Midbrain (tissue), 1 donor: ENCODE results near the gene MSX1.

Source experiments
- DNase-seq: peaks from one replicate; lab custom pipeline; 2025; lab: John Stamatoyannopoulos, UW

The MSX1 gene

DNA sequence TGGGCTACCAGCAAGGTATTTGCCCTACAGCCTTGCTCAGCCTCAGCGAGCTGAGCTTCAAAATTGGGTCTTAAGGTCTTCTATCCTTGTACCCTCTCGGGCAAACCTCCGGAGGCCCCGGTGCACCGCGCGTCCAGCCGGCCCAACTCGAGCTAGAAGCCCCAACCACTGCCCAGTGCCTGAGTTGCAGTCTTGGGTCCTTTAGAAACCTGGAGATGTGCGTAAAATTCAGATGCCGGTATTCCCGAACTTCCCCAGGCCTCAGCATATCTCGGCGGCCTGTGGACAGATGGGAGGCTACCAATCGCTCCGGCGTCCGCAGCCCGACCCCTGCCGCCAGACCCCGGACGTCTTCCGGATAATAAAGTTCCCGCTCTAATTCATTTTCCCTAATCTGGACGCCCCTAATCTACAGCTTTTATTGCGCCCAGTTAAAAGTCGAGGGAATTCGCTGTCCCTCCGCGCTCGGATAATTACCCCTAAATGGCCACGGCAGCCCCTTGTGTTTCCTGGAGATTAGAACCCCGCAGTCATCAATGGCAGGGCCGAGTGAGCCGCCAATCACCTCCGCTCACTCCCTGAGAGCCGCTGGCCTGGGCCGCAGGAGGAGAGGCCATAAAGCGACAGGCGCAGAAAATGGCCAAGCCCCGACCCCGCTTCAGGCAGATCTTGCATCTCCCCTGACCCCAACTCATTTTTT lies 1.5 kb upstream of the MSX1 start:
- no peak for DNase-seq

DNA sequence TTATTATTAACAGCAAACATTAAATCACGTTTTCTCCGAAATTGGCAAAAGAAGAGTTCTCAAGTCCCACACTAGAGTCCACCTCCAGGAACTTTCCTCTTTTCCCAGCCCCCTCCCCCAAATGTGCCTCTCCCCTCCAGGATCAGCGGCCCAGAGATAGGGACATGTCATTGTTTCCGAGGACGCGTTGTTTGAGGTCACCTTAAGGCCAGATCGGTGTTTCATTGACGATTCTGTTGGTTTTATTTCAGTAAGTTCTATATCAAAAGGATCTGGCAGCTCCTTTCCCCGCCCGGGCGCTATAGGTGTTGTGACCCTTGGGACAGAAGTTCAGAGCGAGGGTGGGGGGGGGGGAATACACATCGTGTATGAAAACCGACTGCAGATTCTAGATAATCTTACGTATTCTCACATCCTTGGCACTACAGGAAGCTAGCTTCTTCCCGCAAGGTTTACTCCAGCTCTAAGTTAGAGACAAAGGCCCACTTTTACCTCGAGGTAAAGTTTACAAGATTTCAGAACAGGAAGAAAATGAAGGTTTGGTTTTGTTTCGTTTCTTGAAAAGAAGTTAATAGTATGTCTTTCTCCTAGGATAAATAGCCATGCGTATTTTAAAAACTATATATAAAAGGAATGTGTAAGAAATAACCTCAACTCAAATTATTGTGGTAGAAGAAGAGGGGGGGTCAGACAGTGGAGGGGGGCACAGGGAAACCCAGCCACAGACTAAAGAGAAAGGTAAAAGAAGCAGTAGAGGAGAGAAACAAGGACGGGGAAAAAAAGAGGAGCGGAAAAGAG lies 739 bp upstream of the MSX1 start:
- DNase-seq, result no peak

DNA sequence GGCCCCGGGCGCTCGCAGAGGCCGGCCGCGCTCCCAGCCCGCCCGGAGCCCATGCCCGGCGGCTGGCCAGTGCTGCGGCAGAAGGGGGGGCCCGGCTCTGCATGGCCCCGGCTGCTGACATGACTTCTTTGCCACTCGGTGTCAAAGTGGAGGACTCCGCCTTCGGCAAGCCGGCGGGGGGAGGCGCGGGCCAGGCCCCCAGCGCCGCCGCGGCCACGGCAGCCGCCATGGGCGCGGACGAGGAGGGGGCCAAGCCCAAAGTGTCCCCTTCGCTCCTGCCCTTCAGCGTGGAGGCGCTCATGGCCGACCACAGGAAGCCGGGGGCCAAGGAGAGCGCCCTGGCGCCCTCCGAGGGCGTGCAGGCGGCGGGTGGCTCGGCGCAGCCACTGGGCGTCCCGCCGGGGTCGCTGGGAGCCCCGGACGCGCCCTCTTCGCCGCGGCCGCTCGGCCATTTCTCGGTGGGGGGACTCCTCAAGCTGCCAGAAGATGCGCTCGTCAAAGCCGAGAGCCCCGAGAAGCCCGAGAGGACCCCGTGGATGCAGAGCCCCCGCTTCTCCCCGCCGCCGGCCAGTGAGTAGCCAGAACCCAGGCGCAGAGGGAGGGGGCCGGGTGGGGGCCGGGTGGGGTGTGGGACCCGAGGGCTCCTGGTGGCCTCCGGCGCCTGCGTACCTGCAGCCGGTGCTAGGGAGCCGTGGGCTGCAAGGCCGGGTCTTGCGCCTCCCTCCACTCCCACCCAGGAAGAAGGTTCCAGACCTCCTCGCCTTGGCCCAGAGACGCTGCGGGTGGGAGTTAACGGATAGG lies 534 bp downstream of the MSX1 start:
- no peak for DNase-seq

DNA sequence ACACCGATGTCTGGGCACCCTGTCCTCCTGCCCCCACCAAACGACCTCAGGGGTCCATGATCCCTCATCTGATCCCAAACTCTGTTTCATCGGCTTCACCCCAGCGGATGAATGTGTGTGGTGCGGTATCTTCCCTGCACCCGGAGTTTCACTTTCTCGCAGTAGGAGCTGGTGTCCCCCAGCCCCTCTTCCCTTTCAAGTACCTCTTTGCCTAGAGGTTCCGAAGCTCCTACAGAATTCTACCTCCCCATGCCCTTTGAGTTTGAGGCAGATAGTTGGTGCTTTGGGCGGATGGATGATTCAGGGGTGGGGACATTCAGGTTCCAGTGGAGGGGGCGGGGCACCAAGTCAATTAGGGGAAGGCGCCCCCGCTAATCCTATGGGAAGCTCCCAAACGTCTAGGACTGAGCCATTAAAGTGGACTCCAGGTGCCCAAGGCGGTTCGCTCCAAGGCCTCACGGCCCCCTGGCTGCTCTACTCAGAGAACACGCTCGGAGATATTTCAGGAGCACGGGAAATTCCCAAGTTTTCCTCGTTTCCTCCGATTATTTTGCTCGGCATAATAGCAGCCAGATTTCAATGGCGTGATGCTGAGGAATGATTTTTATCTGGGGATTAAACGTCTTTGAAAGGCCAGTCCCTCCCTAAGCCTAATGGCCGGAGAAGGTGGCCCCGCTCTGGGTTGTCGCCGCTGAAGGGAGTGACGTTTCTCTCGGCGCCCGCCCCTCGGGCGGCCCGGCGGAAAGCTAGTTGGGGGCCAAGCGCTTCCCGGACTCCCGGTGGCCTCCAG lies 1.3 kb downstream of the MSX1 start:
- no peak for DNase-seq

DNA sequence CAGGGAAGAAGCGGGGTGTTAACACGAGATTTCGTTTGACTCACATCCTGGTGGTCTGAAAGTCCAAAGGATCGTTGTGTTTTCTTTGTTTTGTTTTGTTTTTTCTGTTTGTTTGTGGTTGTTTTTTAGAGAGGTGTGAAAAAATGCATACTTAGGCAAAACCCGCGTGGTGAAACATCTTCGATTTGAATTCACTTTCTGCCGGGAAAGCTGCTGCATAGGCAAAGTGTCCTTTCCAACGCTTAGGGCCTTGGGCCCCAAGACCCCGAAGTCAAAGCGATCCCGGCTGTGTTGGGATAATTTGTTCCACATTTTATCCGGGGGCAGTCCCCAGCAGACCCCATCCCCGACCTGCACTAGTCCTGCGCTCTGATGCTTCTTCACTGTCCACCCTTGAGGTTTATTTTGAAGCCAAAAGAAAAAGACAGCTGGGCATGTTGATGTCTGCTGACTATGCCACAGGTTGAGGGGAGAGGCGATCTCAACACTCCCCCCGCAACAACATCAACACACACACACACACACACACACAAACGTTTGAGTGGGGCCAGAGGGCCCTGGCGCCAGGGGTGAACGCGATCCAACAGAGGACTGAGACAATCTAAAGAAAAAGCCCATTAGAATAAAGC lies 2.0 kb downstream of the MSX1 start:
- DNase-seq, result no peak

DNA sequence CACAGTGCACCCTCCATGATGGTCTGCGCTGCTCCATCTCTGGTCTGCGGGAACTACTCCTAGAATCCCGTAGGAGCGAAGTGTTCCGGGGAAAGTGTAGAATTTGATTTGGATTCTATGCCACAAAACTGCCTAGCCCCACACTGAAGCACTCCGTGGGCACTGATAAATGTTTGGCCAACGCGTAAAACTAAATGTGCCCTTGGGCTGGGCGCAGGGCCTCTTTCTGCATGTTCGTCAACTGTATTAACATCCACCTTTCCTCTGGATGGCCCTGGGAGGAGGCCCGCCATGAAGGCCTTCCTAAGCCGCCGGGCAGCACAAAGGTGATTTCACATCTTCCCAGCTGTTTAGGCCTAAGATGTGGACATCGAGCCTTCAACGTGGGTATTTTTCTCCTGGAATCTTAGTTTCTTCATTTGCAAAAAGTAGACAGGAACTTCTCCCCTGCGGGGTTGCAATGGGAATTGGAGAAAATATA lies 2.6 kb downstream of the MSX1 start:
- no peak for DNase-seq

DNA sequence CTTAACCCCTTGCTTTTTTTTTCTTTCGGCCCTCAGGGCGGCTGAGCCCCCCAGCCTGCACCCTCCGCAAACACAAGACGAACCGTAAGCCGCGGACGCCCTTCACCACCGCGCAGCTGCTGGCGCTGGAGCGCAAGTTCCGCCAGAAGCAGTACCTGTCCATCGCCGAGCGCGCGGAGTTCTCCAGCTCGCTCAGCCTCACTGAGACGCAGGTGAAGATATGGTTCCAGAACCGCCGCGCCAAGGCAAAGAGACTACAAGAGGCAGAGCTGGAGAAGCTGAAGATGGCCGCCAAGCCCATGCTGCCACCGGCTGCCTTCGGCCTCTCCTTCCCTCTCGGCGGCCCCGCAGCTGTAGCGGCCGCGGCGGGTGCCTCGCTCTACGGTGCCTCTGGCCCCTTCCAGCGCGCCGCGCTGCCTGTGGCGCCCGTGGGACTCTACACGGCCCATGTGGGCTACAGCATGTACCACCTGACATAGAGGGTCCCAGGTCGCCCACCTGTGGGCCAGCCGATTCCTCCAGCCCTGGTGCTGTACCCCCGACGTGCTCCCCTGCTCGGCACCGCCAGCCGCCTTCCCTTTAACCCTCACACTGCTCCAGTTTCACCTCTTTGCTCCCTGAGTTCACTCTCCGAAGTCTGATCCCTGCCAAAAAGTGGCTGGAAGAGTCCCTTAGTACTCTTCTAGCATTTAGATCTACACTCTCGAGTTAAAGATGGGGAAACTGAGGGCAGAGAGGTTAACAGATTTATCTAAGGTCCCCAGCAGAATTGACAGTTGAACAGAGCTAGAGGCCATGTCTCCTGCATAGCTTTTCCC lies 3.4 kb downstream of the MSX1 start:
- no peak for DNase-seq

DNA sequence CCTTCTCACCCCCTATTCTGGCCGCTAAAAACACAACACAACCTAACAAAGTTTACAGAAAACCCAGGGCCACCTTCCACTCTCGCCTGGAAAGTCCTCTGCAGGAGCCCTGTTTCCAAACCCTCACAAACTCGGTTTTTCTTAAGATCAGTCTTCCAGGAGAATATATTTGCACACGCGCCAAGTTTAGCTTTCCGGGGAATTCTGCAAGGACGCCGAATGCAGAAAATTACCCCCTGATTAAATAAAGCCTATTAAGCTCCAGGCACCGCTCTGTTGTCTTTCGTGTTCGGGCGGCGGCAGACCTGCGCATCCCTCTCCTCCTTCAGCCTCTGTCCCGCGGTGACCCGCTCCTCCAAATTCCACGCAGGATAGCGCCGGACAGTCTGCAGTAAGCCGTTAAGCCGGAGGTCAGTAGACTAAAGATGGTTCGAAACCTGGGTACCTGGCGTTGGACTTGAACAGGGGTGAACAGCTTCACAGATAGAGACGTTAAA lies 5.0 kb downstream of the MSX1 start:
- DNase-seq, result no peak

DNA sequence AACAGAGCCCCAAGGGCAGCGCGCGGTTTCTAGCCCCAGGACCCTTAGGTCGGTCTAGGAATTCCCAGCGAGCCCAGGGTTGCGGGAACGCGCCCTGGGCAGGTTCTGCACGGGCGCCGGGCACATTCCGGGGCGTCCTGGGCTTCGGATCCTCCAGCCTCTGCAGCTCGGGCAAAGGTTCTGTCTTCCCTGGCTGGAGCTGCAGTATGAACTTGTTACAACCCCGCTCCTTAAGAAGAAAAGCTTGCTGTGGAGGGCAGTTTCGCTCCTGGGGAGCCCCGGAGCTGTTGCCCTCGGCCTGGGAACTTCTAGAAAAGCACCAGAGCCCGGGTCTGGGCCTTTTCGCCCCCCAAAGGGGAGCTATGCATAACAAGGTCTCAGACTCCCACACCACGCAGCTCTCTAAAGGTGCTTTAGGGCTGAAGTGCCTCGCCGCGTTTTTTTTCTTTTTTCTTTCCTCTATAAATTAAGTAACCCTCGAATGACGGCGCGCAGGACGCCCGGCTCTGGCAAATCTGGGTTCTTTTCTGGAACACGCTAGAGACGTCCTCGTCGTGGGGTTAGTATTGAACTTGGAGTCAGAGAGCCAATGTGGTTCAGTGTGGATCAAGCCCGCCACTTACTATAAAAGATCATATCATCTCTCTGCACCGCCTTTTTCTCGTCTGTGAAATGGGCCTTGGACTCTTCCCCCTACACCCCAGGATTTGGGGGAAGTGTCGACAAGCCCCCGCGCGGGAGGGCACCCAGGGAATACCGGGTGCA lies 5.7 kb downstream of the MSX1 start:
- DNase-seq, result no peak

DNA sequence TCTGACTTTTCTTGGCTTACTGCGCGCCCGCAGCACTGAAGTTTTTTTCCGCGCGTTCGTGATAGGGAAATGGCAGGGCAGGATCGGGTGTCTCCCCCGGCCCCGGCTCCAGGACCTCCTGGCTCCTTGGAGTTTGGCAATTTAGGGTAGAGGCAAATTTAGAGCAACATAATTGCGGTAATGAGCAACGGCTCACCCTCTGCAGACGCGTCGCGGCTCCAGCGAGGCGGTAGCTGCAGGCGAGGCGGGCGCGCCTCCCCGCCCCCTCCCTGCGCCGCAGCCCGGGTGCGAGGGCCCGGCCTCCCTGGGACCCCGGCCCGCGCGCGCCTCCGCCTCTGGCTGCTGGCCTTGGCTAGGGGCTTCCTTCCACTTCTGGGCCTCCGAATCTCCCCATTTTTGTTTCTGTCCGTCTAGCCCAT lies 6.2 kb downstream of the MSX1 start:
- no peak for DNase-seq

DNA sequence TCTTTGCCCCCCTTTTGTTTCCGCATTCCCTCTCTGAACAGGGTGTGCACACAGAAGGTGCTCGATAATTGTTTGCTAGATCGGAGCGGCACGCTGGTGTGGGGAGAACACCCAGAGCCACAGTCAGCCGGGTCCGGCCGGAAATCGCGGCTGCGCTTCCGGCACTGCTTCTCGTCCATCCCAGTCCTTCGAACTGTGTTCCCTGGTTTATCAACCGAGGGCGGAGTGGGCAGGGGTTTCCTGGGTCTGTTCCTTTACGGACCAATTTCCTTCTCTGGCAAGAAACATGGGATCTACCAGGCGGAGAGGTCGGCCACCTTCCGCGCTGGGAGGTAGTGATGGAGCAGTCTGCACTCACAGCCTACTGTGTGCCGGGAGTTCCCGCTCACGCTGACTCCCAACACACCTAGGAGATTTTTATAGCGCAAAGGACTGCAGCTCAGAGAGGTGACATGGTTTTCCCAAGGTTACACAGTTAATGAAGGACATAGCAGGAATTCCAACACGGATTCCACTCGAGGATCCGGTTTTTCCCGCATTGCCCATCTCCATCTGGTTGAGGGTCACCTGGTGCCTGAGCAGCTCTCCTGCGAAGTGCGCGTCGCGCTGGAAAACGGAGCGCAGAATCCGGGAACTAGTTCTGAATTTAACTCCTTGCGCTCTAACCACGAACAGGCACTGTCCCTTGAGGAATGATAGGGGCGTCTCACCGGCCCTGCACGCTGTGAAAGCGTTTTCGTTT lies 6.8 kb downstream of the MSX1 start:
- no peak for DNase-seq

DNA sequence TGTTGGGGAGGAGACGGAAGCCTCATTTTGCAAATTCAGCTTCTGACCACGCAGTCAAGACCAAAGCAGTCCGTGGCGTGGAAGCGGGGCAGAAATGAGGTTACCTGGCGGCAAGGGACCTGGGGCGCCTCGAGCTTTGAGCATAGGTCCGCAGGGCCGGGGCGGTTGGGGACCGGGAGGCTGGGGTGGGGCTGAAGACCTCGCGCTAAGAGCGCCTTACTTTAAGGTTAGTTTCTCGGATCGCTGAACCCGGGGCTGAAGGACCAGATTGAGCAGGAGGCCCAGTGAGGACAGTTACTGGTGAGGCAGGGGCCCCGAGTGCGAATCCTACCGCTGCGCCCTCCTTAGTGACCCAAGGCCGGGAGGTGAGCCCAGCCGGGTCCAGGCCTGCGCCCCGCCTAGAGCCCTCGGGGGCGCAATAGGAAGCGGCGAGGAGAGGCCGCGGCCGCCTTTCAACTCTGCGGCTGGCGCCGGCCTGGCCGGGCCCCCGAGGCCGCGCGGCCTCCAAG lies 7.5 kb downstream of the MSX1 start:
- no peak for DNase-seq

DNA sequence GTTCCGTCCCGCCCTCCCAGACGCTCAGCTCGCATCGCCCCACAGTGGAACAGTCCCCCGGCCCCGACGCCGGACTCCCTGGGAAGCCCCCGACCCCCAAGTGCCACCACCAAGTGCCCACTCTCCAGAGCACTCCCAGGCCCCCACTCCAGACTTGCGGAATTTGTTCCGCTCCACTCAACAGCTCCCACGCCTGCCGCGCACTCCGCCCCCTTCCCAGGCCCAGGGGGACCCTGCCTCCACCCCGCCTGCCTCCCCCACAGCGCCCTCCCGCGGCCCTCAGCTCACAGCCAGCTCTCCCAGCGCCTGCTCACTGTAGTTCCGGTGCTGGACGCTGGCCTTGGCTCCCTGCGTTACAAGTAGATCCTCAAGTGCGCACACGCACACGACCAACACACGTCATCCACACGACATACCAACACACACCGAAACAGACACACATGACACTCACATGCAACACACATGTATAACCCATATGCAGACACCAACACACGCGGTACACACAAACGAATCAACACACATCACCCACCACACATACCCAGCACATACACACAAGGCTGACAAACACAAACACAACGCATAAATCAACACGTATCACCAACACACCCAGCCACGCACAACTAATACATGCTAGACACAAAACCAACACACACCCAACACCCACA lies 8.0 kb downstream of the MSX1 start:
- DNase-seq, result no peak

DNA sequence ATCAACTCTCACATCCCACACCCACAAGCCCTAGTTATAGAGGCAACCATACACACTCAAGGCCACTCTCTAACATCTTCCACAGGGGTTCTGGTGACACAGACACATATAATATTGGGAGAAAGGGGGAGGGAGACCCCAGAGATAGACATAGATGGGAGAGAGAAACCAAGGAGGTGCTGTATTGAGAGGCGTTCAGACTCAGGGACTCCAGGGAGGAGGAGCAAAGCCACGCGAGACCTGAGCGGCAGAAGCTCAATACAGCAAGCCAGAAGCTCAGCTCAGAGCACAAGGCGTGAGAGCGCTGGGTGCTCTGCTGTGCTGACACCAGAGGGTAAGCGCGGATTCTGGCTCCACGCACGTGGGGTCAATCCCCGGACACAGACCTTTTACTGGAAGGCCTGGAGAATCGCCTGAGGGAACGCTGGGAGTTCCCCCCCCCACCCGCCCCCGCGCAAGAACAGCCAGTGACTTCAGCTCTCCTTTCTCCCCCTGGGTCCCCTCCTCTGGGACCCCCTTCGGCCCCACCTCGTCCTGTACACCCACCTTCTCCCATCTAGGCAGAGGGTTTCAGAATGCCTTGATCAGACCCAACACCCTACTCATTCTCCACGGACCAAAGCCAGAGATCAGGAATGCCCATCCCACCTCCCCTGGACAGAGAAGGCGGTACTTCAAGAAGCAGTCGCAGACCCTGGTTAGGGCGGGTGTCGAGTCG lies 8.7 kb downstream of the MSX1 start:
- no peak for DNase-seq

DNA sequence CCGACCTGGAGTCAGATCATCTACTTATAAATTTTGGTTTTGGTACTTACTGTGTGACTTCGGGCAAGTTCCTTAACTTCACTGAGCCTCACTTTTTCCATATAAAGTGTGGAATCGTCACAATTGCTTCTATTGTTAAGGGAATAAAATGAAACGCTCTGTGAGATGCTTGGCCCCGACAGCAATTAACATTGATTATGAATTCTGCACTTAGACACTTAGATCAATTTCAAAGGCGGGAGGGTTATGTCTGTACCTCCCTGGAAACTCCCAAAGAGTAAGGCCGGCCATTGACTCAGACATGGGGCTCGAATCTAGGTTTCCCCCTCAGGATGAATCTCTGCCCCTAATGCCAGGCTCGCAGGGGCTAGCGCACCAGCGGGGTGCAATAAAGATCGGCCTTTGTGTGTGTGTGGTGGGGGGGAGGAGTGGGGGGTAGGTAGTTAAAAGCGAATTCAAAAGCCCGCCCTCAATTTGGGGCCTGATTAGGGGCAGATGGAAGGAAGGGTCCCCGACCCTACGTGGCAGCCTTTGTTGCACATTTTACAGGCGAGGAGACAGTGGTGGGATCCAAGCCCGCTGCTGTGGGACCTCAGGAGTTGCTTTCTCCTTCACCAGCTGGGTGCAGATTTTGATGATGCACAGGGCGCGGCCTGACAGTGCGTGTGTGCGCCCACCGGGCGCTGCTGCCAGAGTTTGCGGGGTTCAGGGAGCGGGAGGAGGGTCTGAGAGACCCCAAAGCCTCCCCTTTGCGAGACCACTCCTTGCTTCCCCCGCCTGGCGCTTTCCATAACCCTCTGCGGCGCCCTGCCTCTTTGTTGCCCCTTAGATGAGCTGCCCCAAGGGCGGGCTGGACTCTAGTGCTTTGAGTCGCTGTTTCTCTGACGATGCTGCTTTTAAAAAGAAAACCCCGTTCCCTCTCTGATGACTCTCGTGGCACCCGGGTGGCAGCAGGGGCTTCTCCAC lies 9.6 kb downstream of the MSX1 start:
- DNase-seq, result no peak
